BE2C (cell line): ENCODE data around the gene CHD8.
A peak's percentile ranks its signal among the peaks of the same experiment; 100 is the strongest.

Experiments
- DNase-seq: peaks from one replicate; pipeline ENCODE4 v3.0.0-alpha.2; 2020
- H3K27me3 ChIP-seq: fragments of 250-450 bp; sonication (Bioruptor Pico); 2 replicates; pipeline ENCODE4 v1.5.1; 2020; ENCODE audit warnings: mild to moderate bottlenecking
- H3K36me3 ChIP-seq: fragments of 250-450 bp; sonication (Bioruptor Pico); 2 replicates; pipeline ENCODE4 v1.5.1; 2020; ENCODE audit warnings: mild to moderate bottlenecking
- H3K4me1 ChIP-seq: fragments of 250-450 bp; sonication (Bioruptor Pico); 2 replicates; pipeline ENCODE4 v1.5.1; 2020
- H3K4me3 ChIP-seq: 2 replicates; pipeline ENCODE4 v1.5.1; 2011; ENCODE audit warnings: low read depth, low read length
- H3K9me3 ChIP-seq: fragments of 250-450 bp; sonication (Bioruptor Pico); 2 replicates; pipeline ENCODE4 v1.5.1; 2020
- TF ChIP-seq, protein P1 (sequence below): IDR thresholded peaks from 2 replicates; pipeline ENCODE4 v1.5.1; 2012; ENCODE audit warnings: mild to moderate bottlenecking, low read depth, low read length

The CHD8 gene

DNA sequence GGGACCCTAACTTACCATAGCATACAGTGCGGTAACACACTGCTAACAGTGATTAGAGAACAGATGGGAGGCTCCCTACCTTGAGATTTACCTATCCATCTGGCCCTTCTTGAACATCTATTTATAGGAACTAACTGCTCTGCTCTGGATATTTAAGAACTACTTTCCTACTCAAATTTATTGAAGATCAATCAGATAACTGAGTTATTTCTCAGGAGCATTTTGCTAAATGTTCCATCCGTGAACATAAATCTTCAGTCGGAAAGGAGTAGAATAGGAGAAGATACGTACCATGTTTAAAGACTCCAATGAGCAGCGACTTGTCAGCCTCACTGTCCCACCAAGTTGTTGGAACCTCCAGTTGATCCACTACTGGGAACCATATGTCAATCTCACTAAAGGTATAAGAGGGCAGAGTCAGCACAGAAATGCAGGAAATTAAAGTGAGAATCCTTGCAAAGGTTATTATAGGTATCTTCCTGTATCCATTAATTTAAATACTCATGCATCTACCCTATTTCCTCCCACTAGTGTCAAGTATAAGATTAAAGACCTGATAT is 56.5 kb downstream of the CHD8 start:
- Histone ChIP-seq H3K4me1 (no peaks in the 10 kb centered on the region), H3K4me3 (no peak overlapping the region), H3K36me3 (peaks cover 96% of the 10 kb centered on the region), H3K9me3 (no peaks in the 10 kb centered on the region), H3K27me3 (no peaks in the 10 kb centered on the region)
- TF ChIP-seq, protein P1, sequence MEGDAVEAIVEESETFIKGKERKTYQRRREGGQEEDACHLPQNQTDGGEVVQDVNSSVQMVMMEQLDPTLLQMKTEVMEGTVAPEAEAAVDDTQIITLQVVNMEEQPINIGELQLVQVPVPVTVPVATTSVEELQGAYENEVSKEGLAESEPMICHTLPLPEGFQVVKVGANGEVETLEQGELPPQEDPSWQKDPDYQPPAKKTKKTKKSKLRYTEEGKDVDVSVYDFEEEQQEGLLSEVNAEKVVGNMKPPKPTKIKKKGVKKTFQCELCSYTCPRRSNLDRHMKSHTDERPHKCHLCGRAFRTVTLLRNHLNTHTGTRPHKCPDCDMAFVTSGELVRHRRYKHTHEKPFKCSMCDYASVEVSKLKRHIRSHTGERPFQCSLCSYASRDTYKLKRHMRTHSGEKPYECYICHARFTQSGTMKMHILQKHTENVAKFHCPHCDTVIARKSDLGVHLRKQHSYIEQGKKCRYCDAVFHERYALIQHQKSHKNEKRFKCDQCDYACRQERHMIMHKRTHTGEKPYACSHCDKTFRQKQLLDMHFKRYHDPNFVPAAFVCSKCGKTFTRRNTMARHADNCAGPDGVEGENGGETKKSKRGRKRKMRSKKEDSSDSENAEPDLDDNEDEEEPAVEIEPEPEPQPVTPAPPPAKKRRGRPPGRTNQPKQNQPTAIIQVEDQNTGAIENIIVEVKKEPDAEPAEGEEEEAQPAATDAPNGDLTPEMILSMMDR: no peak
- DNase-seq: no peak

DNA sequence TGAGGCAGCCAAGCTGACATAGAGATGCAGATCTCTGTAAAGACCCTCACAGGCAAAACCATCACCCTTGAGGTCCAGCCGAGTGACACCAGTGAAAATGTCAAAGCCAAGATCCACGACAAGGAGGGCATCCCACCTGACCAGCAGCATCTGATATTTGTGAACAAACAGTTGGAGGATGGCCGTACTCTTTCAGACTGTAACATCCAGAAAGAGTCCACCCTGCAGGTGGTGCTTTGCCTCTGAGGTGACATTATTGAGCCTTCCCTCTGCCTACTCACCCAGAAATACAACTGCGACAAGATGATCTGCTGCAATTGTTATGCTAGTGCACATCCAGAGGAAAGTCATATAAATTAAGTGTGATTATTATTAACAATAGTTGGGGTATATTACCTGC is 57.0 kb downstream of the CHD8 start:
- Histone ChIP-seq H3K4me1 (no peaks in the 10 kb centered on the region), H3K9me3 (no peaks in the 10 kb centered on the region), H3K27me3 (no peaks in the 10 kb centered on the region), H3K36me3 (peaks cover 98% of the 10 kb centered on the region), H3K4me3 (no peak overlapping the region)
- DNase-seq: no peak
- TF ChIP-seq, protein P1: no peak

DNA sequence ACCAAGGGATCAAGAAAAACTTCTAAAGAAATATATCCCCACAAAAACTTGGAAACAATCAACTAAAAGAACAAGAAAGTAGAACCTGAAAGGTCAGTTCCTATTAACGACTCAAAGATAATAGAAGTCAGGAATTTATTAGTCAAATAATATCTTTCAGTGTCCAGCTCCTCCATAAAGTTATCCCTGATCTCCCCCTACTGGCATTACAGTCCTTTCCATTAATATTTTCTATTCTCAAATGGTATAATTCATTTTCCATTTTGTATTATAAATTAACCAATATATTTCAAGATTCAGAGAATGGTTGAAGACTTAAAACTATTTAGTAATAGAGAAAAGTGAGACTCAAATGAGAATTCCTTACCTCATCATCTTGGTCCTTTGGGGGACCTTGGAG is 60.5 kb downstream of the CHD8 start:
- no peaks in the 10 kb centered on the region for H3K4me1 ChIP-seq
- no peaks in the 10 kb centered on the region for H3K27me3 ChIP-seq
- no peaks in the 10 kb centered on the region for H3K9me3 ChIP-seq
- DNase-seq: no peak
- TF ChIP-seq, protein P1: peak; percentile 17; the same call in 1 of the 2 replicates
- peaks cover 94% of the 10 kb centered on the region for H3K36me3 ChIP-seq
- H3K4me3 ChIP-seq: no peak overlapping the region

DNA sequence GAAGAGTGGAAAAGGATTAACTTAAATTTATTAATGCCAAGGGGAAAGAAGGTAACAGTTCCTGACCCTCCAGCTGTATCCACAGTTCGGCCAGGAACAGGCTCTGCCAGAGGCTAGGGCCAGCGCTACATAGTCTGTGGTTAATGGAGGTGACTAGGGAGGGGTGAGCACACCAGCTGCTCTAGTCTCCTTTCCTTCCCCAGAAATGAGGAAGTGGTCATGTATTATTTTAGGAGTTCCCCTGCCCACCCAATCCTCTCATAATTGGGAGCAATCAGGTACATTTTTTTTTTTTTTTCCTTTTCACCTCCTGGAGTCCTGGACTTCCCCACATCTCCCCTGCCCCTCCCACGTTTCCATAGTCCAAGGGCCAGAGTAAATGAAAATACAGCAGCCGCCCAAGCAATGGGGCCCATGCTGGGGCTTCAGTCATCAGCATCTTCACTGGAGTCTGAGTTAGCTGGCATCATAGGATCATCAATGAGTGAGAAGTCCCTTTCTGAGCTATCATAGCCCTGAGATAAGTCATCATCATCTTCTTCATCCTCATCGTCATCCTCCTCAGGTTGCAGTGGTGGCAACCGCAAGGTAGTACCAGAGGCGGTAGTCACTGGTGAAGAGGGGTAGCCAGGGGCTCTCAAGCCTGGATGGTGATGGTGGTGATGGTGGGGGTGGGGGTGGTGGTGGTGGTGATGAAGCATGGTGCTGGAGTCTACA is 70.6 kb downstream of the CHD8 start:
- Histone ChIP-seq H3K9me3 (no peaks in the 10 kb centered on the region), H3K4me3 (no peak overlapping the region), H3K4me1 (no peaks in the 10 kb centered on the region), H3K36me3 (peaks cover 35% of the 10 kb centered on the region), H3K27me3 (no peaks in the 10 kb centered on the region)
- DNase-seq: no peak
- TF ChIP-seq, protein P1: no peak

DNA sequence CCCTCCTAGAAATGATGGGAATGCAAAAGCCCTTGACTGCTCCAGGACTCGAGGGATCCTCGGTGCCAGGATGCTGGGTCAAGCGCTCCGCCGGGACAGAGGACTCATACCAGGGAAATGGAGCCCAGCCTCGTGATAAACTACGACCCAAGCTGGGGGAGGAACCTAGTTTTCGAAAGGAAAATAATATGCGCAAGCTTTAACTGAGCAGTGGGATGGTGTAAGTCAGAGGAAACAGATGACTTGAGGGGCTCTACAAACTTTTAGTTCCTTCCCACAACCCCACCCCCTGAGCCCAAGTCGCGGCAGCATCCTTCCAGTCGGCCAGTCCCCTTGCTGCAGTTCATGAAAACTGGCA is 71.5 kb downstream of the CHD8 start:
- H3K4me1 ChIP-seq: no peaks in the 10 kb centered on the region
- H3K4me3 ChIP-seq: peak overlapping the region; percentile 98
- no peak for DNase-seq
- no peaks in the 10 kb centered on the region for H3K27me3 ChIP-seq
- TF ChIP-seq, protein P1: no peak
- peaks cover 27% of the 10 kb centered on the region for H3K36me3 ChIP-seq
- no peaks in the 10 kb centered on the region for H3K9me3 ChIP-seq

DNA sequence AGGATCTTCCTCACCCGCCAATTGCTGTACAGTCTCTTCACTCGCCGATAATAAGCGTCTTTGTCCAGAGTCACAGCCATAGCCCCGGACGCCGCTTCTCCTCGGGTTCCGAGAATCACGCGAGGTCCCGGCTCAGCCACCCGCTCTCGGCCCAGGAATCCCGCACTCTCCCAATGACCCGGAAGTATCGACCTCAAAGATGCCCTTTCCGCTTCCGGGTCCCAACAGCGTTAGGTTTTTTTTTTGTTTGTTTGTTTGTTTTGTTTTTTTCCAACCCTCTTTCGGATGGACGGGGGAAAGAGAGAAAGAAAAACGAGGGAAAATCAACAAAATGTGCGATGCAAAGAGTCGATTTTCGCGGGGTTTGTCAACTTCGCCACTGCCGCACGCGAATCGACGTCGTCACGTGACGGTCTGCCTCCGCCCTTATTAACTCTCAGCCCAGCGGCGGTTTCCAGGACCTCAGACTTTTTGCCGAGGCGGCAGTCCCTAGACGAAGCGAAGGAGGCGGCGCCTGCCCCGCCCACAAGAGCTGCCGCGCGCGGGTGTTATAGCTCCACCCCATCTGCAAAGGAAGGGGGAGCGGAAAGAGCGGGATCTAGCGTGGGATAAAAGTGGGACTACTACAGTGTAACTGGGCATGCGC is 72.0 kb downstream of the CHD8 start, which contains the start of gene SUPT16H:
TSS of gene SUPT16H (minus strand) at position 172 of the 646 bp plus-strand sequence. CDS start at position 80, 92 bp downstream.
- Histone ChIP-seq H3K4me1 (no peaks in the 10 kb centered on the region), H3K27me3 (no peaks in the 10 kb centered on the region), H3K4me3 (peak within 1 kb of the TSS; percentile 98), H3K36me3 (peaks cover 22% of the 10 kb centered on the region), H3K9me3 (no peaks in the 10 kb centered on the region)
- TF ChIP-seq, protein P1: no peak
- peak; percentile 99 for DNase-seq
